Mucosa of rectum (tissue), 2 donors: ENCODE measurements around the gene OXSR1.

ENCODE experiments used
- H3K27ac ChIP-seq, 2 donors: one replicate each; pipeline ENCODE4 v1.7.0; 2013; ENCODE audit warnings: inconsistent platforms in 2 of 2, low read depth in 2 of 2, low read length in 2 of 2
- H3K27me3 ChIP-seq, 2 donors: one replicate each; pipeline ENCODE4 v1.7.0; 2013; ENCODE audit warnings: low read length in 2 of 2; ENCODE audit not compliant: control insufficient read depth in 2 of 2, insufficient read depth in 2 of 2
- H3K36me3 ChIP-seq, 2 donors: one replicate each; pipeline ENCODE4 v1.7.0; 2013; ENCODE audit warnings: low read length in 2 of 2; ENCODE audit not compliant: control insufficient read depth in 2 of 2, insufficient read depth in 2 of 2
- H3K4me1 ChIP-seq, 2 donors: one replicate each; pipeline ENCODE4 v1.7.0; 2013; ENCODE audit warnings: low read length in 2 of 2, mild to moderate bottlenecking in 1 of 2; ENCODE audit not compliant: control insufficient read depth in 2 of 2, insufficient read depth in 2 of 2
- H3K4me3 ChIP-seq, 2 donors: one replicate each; pipeline ENCODE4 v1.7.0; 2013; ENCODE audit warnings: low read length in 2 of 2
- H3K9ac ChIP-seq, 2 donors: one replicate each; pipeline ENCODE4 v1.7.0; 2013; ENCODE audit warnings: low read length in 2 of 2, low read depth in 1 of 2, mild to moderate bottlenecking in 1 of 2
- H3K9me3 ChIP-seq, 2 donors: one replicate each; pipeline ENCODE4 v1.7.0; 2013; ENCODE audit warnings: low read length in 2 of 2; ENCODE audit not compliant: control insufficient read depth in 2 of 2
- donor health status: healthy.
- donor health status: Normal muscosa, but diverticular disease.

The OXSR1 gene

DNA sequence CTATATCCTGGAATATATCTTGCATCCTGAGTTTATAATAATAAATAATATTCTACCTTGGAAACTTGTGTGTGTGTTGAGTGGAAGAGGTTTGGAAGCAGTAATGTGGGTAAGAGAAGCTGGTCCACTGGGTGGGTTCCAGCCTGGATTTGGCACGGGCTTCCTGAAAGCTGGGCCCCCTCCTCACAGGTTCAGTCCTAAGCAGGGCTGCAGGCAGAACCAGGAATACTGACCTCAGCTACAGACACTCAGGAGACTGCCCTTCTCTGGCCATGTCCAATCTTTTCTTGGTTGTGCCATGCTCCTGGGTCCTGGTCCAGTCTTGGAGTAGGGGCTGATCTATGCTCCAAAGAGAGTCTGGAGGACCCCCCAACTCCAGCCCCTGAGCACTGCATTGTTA is 22.4 kb upstream of the OXSR1 start:
- H3K9me3 ChIP-seq, result no peaks in the 10 kb centered on the region
- H3K9ac ChIP-seq, result no peak overlapping the region
- H3K27ac ChIP-seq, result no peak overlapping the region
- H3K36me3 ChIP-seq, result peaks cover 20 to 25% of the 10 kb centered on the region in 2 donors
- no peaks in the 10 kb centered on the region for H3K27me3 ChIP-seq
- H3K4me3 ChIP-seq, result no peak overlapping the region
- H3K4me1 ChIP-seq, result peaks cover 16 to 21% of the 10 kb centered on the region in 2 donors

DNA sequence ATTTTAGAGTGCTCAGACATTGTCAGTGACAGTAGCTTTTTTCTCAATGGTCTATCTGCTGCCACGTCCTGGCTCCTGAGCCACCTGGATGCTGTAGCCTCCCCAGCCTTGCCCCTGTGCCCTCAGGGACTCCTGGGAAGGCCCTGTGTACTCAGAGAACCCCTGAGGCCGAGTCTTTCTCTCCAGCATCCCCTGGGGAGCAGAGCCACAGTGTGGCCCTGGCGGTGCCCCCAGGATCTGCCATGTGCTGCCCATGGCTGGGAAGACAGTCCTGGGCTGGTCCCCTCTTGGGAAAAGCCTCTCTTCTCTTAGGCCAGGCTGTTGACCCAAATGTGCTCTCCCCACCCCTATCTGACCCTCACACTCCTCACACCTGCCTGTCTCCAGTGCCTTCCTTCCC is 21.8 kb upstream of the OXSR1 start:
- Histone ChIP-seq H3K4me1 (peaks cover 14 to 18% of the 10 kb centered on the region in 2 donors), H3K27me3 (no peaks in the 10 kb centered on the region), H3K4me3 (no peak overlapping the region), H3K27ac (no peak overlapping the region), H3K9me3 (no peaks in the 10 kb centered on the region), H3K36me3 (peaks cover 20 to 25% of the 10 kb centered on the region in 2 donors), H3K9ac (no peak overlapping the region)

DNA sequence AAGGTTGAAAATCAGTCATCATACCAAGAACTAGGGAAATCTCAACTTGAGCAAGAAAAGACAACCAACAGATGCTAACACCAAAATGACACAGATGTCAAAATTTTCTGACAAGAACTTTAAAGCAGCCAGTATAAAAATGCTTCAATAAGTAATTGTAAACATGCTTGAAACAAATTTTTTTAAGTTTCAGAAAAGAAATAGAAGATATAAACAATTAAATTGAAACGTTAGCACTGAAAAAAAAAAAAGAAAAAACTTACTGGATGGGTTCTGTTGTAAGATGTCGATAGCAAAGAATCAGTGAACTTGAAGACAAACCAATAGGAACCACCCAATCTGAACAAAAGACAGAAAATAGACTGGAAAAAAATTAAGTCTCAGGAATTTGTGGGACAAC is 18.8 kb upstream of the OXSR1 start:
- H3K9me3 ChIP-seq, result no peaks in the 10 kb centered on the region
- H3K4me1 ChIP-seq, result peaks cover 0 to 4% of the 10 kb centered on the region in 2 donors
- H3K27me3 ChIP-seq, result no peaks in the 10 kb centered on the region
- peaks cover 9 to 11% of the 10 kb centered on the region in 2 donors for H3K36me3 ChIP-seq
- no peak overlapping the region for H3K9ac ChIP-seq
- H3K27ac ChIP-seq, result no peak overlapping the region
- H3K4me3 ChIP-seq, result no peak overlapping the region

DNA sequence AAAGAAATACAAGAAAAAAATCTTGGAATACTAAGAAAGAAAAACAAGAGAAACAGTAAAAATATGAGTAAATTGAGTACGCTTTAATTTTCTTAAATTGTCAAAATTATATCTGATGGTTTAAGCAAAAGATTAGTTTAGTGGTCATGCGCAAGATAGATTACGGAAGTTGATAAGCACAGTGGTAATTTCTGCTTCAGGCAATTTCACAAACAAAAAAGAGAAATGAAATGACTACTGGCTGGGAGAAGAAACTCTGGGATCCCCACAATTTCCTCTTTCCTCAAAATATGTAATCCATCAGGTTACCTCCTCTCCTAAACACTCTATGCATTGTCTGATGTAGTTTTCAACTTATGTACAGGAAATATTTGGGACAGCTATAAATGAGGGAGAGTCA is 17.9 kb upstream of the OXSR1 start:
- Histone ChIP-seq H3K9ac (no peak overlapping the region), H3K4me1 (peaks cover 0 to 4% of the 10 kb centered on the region in 2 donors), H3K4me3 (no peak overlapping the region), H3K36me3 (peaks cover 0 to 1% of the 10 kb centered on the region in 2 donors), H3K27me3 (no peaks in the 10 kb centered on the region), H3K9me3 (no peaks in the 10 kb centered on the region), H3K27ac (no peak overlapping the region)

- Histone ChIP-seq H3K27me3 (no peaks in the 10 kb centered on the region), H3K9ac (no peak overlapping the region), H3K4me3 (no peak overlapping the region), H3K9me3 (no peaks in the 10 kb centered on the region), H3K27ac (no peak overlapping the region), H3K36me3 (no peaks in the 10 kb centered on the region), H3K4me1 (peaks cover 0 to 4% of the 10 kb centered on the region in 2 donors)
Observed at GRCh38 chr3:38148311-38148882, 16.9 kb upstream of the OXSR1 start.

DNA sequence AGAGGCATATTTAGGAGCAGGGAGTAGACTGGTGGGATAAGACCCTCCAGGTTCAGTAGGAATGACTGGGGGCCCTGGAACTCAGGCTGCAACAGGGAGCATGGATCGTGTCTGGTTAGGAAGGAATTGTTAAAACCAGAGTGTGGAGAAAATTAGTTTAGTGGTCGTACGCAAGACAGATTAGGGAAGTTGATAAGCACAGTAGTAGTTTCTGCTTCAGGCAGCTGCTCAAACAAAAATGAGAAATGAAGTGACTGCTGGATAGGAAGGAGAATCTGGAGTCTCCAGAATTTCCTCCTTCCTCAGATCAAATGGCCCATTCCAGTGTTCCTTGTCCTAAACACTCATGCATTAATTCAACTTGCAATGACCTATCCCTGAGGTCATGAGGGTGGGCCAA is 15.6 kb upstream of the OXSR1 start:
- H3K36me3 ChIP-seq, result no peaks in the 10 kb centered on the region

GRCh38 chr3:38150780-38151528 is 14.4 kb upstream of the OXSR1 start:
- Histone ChIP-seq H3K27ac (peak overlapping the region in 1 of 2 donors; percentile 19), H3K9me3 (no peaks in the 10 kb centered on the region), H3K4me3 (no peak overlapping the region), H3K36me3 (no peaks in the 10 kb centered on the region), H3K27me3 (no peaks in the 10 kb centered on the region), H3K4me1 (peaks cover 2 to 5% of the 10 kb centered on the region in 2 donors), H3K9ac (no peak overlapping the region)

More for the DNA sequence above, 15.6 kb upstream of the OXSR1 start:
- Histone ChIP-seq H3K9ac (no peak overlapping the region), H3K27me3 (no peaks in the 10 kb centered on the region), H3K27ac (no peak overlapping the region), H3K4me1 (peaks cover under 1 to 2% of the 10 kb centered on the region in 2 donors), H3K9me3 (no peaks in the 10 kb centered on the region), H3K4me3 (no peak overlapping the region)

GRCh38 chr3:38151667-38152265 is 13.6 kb upstream of the OXSR1 start:
- Histone ChIP-seq H3K27me3 (no peaks in the 10 kb centered on the region), H3K4me1 (peaks cover 2 to 5% of the 10 kb centered on the region in 2 donors), H3K27ac (peak overlapping the region; percentile 19 to 26), H3K9me3 (no peaks in the 10 kb centered on the region), H3K9ac (no peak overlapping the region), H3K4me3 (no peak overlapping the region), H3K36me3 (no peaks in the 10 kb centered on the region)

- Histone ChIP-seq H3K36me3 (no peaks in the 10 kb centered on the region), H3K27me3 (no peaks in the 10 kb centered on the region), H3K4me3 (no peak overlapping the region), H3K27ac (peak overlapping the region in 1 of 2 donors; percentile 3), H3K9ac (no peak overlapping the region), H3K4me1 (peaks cover 2 to 5% of the 10 kb centered on the region in 2 donors), H3K9me3 (no peaks in the 10 kb centered on the region)
Observed at GRCh38 chr3:38152609-38153008, 12.7 kb upstream of the OXSR1 start.

DNA sequence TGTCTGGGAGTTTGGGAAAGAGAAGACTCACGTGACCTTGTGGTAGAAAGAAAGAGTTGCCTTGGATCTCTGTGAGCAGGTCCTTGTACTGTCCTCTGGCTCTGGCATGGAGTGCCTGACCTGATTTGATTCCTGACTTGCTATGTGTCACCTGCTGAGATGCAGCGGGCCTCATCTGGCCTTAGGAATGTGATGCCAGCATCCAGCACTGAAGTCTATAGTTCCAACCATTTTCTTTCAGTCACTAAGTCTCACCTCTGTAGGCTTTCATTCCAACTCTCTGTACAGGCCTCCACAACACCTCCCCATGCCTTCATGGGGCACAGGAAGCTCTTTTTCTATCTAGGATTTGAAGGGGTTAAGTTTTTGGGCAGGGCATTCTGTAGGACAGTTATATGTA is 12.1 kb upstream of the OXSR1 start:
- peaks cover 2 to 5% of the 10 kb centered on the region in 2 donors for H3K4me1 ChIP-seq
- no peaks in the 10 kb centered on the region for H3K27me3 ChIP-seq
- H3K36me3 ChIP-seq, result no peaks in the 10 kb centered on the region
- H3K9ac ChIP-seq, result no peak overlapping the region
- H3K9me3 ChIP-seq, result no peaks in the 10 kb centered on the region
- H3K27ac ChIP-seq, result no peak overlapping the region
- no peak overlapping the region for H3K4me3 ChIP-seq
